ENCODE data around the gene NASP.
A peak's percentile ranks its signal among the peaks of the same experiment; 100 is the strongest.

The NASP gene, protein sequence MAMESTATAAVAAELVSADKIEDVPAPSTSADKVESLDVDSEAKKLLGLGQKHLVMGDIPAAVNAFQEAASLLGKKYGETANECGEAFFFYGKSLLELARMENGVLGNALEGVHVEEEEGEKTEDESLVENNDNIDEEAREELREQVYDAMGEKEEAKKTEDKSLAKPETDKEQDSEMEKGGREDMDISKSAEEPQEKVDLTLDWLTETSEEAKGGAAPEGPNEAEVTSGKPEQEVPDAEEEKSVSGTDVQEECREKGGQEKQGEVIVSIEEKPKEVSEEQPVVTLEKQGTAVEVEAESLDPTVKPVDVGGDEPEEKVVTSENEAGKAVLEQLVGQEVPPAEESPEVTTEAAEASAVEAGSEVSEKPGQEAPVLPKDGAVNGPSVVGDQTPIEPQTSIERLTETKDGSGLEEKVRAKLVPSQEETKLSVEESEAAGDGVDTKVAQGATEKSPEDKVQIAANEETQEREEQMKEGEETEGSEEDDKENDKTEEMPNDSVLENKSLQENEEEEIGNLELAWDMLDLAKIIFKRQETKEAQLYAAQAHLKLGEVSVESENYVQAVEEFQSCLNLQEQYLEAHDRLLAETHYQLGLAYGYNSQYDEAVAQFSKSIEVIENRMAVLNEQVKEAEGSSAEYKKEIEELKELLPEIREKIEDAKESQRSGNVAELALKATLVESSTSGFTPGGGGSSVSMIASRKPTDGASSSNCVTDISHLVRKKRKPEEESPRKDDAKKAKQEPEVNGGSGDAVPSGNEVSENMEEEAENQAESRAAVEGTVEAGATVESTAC

GRCh38 chr1:45583666-45584350 is at the start of gene NASP:
TSS of gene NASP (plus strand) at chr1:45584041. CDS start at chr1:45584147, 106 bp downstream.
- peak; percentile 53 for DNase-seq (ENCODE audit: low read depth)
- TF ChIP-seq CTCF (IDR thresholded peaks at IDR 0.05; ENCODE audit: low read depth, low read length, missing control alignments) = no peak
- in situ Hi-C loops (cut with HindIII; ENCODE audit: low sequenced_read_pairs) = no loop called here
- peak within 1 kb of the TSS; percentile 95 for H3K4me3 ChIP-seq (ENCODE audit: low read depth, low read length)

DNA sequence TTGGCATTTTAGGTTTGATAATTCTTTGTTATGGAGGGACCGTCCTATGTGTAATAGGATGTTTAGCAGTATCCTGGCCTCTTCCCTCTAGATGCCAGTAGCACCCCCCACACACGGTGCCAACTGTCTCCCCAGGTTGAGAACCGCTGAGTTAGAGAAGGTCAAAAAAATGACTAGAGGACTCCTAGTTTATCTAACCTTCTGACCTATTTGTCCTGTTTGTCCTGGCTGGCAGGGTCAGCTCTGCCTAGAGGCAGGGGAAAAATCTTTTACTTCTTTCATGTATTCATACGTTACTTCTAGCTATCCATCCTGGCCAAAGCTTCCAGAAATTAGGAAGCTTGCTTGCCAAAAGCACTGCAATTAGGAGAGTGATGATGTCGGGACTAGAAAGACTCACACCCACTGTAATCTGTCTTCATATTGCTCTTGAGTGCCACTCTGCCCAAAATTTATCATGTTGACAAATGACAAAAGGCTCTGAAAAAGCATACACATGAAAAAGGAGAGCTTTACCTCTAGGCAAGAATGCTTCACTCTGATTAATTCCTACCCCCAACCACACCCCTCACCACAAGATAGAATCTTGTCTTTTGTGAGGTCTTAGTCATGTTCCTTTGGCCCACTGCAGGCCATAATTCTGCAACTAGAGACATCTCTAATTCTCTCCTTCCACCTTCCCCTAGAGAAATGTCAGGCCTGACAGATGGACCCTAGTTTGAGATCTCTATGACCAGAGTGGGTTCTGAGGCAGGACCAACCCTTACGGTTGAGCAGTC is 47.7 kb upstream of the NASP start:
- in situ Hi-C loops (cut with HindIII; ENCODE audit: low sequenced_read_pairs) = no loop called here
- no peak for TF ChIP-seq CTCF (IDR thresholded peaks at IDR 0.05; ENCODE audit: low read depth, low read length, missing control alignments)
- DNase-seq (ENCODE audit: low read depth) = no peak

DNA sequence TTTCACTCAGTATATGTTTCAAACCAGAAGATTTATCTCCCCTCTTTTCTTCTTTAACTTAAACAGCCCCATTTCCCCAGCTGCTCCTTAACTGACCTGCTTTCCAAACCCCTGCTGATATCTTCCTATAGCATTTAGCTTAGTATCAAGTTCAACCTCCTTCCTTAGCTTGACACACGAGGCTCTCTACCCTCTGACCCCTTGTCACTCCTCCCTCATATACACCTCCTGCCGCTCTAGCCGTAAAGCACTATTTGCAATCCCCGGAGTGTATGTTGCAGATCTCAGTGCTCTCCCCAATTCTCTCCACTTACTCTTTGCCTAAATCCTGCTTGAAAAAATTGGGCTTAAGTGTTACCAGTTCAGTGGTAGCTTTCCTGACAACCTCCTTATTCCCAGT is 47.0 kb upstream of the NASP start:
- DNase-seq (ENCODE audit: low read depth) = no peak
- no peak overlapping the region for H3K4me3 ChIP-seq (ENCODE audit: low read depth, low read length)
- in situ Hi-C loops (cut with HindIII; ENCODE audit: low sequenced_read_pairs) = no loop called here
- no peak for TF ChIP-seq CTCF (IDR thresholded peaks at IDR 0.05; ENCODE audit: low read depth, low read length, missing control alignments)

More for the DNA sequence above, 47.7 kb upstream of the NASP start:
- H3K4me3 ChIP-seq (ENCODE audit: low read depth, low read length) = no peak overlapping the region

DNA sequence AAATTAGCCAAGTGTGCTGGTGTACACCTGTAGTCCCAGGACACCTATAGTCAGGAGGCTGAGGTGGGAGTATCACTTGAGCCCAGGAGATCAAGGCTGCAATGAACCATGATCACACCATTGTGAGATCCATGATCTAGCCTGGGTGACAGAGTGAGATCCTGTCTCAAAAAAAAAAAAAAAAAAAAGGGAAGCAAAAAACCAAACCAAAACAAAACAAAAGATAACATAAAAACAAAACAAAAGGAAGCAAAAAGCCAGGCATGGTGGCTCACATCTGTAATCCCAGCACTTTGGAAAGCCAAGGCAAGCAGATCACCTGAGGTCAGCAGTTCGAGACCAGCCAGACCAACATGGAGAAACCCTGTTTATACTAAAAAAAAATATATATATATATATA is 42.6 kb upstream of the NASP start:
- DNase-seq (ENCODE audit: low read depth) = no peak
- no peak overlapping the region for H3K4me3 ChIP-seq (ENCODE audit: low read depth, low read length)
- no peak for TF ChIP-seq CTCF (IDR thresholded peaks at IDR 0.05; ENCODE audit: low read depth, low read length, missing control alignments)
- in situ Hi-C loops (cut with HindIII; ENCODE audit: low sequenced_read_pairs) = no loop called here

- H3K4me3 ChIP-seq (ENCODE audit: low read depth, low read length) = no peak overlapping the region
- TF ChIP-seq CTCF (IDR thresholded peaks at IDR 0.05; ENCODE audit: low read depth, low read length, missing control alignments) = no peak
- DNase-seq (ENCODE audit: low read depth) = no peak
- in situ Hi-C loops (cut with HindIII; ENCODE audit: low sequenced_read_pairs) = no loop called here
These were observed 41.2 kb upstream of the NASP start for GRCh38 chr1:45542591-45542990.

All from astrocyte of the cerebellum (primary cell).